Measurements from ENCODE around the gene KRTAP25-1.

The KRTAP25-1 gene

GRCh38 chr21:30289215-30289614, at the start of gene KRTAP25-1:
Gene KRTAP25-1 (minus strand): TSS chr21:30289514. CDS start chr21:30289490, 24 bp downstream.
- no peak for DNase-seq

DNA sequence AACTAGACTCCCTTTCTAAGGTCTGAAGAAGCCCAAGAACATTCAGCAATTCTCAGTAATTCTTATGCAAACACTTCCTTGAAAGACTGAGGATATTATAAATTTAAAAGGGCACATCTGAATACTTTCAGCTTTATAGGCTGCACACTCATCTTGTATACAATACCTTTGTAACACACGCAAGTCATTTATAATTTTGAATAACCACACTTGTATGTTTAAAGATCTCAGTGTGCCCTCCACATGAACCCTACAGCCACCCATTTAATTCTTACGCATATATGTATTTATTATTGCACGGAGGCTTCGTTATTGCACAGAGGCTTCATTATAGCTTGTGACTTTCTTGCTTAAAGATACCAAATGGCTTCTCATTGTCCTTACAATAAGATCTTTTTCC, 49.4 kb upstream of the KRTAP25-1 start:
- DNase-seq: no peak

DNA sequence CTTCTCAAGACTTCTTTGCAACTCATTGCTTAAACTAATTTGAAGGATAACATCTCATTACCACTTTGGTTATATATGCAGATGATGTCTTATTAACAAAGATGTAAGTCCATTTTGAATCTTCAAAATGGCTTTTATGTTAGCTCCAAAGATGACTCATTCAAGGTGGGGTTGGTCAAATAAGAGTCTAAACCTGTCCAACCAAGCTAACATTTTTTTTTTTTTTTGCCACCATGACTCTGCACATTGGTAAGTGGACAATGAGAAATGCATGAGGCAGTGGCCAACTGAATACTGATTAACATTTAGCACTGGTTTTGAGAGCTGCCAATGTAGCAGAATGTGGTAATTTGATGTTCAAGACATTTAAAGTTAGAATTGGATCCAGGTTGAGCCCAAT, 48.5 kb upstream of the KRTAP25-1 start:
- no peak for DNase-seq

DNA sequence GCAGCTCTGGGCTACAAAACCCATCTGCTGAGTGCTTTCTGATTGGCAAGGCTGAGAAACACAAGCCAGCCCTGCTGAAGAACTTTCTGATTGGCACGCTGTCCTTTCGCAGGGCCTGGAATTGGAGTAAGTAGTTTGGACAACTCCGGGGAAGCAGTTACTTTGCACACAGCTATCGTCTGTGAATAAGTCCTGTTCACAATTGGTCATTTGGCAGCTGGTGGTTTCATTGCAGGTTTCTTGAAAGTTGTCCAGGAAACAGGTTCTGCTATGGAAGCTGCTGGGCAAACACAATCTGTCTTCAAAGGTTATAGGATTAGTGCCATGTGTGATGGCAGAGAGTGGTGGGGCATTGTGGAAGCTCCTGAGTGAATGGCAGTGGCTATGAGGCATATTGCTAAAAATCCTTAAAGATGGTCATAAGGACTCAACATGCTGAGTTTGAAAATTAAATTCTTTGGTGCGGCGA, 48.0 kb upstream of the KRTAP25-1 start, which contains the start of gene KRTAP27-1:
TSS of gene KRTAP27-1 (minus strand) at position 419 of the 469 bp plus-strand sequence. CDS start at position 393, 26 bp downstream.
- DNase-seq: no peak

- DNase-seq: no peak
Observed at GRCh38 chr21:30336596-30336995, 47.3 kb upstream of the KRTAP25-1 start.

DNA sequence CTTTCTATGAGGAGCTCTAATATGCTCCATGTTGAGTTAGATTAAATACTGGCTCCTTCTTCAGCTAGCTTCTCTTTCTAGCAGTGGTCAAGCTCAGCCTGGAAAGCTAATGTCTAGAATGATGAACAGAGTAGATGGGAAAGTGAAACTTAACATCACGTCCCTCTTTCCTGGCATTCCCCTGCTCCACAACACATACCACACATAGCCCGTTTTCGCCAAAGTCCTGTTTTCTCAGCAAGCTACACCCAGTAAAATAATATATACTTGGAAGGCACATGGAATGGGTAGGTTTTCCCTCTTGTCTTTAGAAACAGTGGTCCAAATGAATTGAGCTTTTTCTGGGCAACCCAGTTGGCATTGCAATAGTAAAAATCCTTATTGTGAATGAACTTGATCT, 44.4 kb upstream of the KRTAP25-1 start:
- no peak for DNase-seq

DNA sequence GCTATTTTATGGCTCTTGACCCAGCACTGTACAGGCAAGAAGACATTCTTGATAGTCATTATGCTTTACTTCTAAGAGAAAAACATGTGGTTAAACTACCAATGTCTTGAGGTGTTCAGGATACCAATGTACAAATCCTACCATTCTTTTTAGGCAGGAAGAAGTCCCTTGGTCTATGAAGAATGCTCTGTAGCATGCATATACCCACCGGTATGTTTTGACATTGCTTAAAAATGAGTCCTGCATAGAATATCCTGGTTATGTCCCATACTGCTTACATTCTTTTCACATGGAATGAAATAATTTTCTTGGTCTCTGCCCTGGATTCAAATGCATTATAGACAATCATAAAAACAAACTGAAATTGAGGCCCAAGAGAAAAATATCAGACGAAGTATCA, 43.4 kb upstream of the KRTAP25-1 start:
- no peak for DNase-seq

- DNase-seq: no peak
Observed at GRCh38 chr21:30329203-30329875, 40.0 kb upstream of the KRTAP25-1 start.

DNA sequence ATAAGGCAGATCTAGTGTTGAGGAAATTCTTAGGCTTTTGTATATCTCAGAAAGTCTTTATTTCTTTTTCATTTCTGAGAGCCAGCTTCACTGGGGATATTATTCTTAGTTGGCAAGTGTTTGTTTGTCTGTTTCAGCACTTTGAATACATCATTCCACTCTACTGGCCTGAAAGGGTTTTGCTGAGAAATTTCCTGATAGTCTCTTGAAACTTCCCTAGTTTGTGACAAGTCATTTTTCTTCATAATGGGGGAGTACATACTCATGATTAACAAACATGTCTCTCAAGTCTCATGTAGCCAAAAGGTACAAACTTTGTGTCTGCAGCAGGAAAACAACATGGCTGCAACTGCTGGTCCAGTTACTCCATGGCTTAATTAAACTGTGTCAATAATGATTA, 37.1 kb upstream of the KRTAP25-1 start:
- no peak for DNase-seq

DNA sequence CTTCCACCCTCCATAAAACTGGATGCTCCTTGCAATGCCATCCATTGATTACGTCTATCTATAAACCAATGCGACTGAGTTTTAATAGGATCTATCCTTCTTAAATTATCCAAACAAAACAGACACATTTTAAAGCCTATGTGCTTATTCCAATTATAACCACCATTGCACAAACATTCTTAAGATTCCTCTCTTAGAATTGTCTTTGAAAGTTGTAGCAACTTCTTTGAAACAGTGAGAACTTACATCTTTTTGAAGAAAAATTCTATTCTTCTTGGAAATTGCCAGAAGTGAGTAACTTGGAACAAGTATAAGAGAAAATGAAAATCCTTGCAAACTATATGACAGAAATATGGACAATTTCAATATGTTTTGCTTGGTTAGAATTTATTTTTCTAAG, 30.9 kb upstream of the KRTAP25-1 start, which contains the start of gene KRTAP26-1:
TSS of gene KRTAP26-1 (minus strand) at position 101 of the 400 bp plus-strand sequence. CDS start 280 bp downstream, outside the sequence.
- no peak for DNase-seq

DNA sequence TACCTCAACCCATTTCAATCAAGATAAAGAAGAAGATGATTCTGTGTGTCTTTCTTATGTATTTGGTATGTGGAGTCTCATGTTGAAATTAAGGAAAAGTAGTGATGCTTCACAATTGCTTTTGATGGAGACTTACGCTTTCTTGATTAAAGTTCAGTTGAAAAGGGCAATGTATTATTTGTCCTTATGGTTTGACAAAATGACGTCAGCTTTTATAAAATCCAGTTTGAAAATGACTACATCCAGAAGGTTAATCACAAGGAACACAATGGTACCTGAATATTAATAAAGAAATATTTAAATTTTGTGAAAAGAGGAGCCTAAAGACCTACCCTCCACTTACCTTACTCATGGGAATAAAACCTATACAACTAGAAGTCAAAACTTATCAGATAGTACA, 26.4 kb upstream of the KRTAP25-1 start:
- DNase-seq: no peak

- DNase-seq: no peak
Observed at GRCh38 chr21:30306884-30307283, 17.6 kb upstream of the KRTAP25-1 start.

- DNase-seq: no peak
Observed at GRCh38 chr21:30305136-30305535, 15.8 kb upstream of the KRTAP25-1 start.

GRCh38 chr21:30282850-30283249, 6.5 kb downstream of the KRTAP25-1 start, which contains the start of gene KRTAP24-1:
Gene KRTAP24-1 (minus strand): TSS chr21:30282950. CDS start chr21:30282932, 18 bp downstream.
- DNase-seq: no peak

- no peak for DNase-seq
Observed at GRCh38 chr21:30271611-30272010, 17.7 kb downstream of the KRTAP25-1 start.

GRCh38 chr21:30271156-30271555, 18.2 kb downstream of the KRTAP25-1 start:
- no peak for DNase-seq

DNA sequence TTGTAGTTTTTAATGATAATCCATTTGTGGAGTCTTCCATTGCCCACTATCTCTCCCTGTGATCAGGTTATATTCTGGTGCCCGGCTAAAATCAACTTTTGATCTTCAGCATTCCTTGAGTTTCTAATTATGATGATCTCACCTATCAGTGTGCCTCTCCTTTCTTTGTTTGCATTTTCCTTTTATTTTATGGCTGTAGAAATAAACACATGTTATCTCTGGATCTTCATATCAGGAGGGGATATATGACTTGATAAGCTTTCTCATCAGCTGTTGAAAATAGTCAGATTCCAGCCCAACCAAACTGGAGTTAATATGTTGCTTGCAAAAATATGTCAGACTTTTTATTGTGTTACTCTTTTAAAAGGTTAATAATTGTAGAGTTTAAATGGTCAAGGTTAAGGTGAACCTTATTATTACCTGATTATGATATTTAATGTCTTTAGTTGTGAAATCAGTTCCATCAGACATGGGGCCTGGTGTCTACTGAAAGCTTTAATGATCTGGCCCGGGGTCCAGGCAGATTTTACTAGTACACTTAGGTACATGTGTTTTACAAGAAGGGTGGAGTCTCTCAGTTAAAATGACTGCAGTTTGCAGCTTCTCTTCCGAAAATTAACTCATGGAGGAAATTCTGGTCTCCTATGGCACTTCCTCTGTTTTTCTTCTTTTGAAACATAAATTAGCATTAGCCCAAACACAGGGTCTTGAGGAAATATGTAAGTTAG, 19.3 kb downstream of the KRTAP25-1 start:
- no peak for DNase-seq

DNA sequence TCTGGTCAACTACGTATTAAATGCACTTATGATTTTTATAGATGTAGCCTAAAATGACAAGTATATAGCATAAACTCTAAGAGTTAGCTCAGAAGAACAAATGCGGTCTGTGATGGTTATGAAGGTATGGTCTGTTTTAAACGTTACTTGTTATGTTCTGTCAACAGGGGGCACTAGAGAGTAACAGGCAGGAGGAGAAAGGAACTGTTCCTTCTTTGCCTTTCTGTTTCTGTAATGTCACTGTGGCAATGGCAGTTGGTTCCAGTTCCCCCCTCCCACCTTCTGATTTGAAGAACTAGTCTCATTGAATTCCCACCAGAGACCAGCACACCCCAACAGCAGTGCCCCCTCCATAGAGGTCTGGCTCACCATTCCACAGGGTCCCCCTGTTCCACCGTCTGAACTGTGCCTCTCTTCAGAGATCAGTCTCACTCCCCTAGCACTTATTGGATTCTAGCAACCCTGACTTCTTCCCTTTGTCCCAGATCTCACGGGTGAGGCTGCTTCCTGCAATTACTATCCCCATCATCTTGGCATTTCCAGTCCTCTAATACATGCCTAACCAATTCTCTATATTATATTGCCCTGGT, 20.6 kb downstream of the KRTAP25-1 start:
- DNase-seq: peak; percentile 12

DNA sequence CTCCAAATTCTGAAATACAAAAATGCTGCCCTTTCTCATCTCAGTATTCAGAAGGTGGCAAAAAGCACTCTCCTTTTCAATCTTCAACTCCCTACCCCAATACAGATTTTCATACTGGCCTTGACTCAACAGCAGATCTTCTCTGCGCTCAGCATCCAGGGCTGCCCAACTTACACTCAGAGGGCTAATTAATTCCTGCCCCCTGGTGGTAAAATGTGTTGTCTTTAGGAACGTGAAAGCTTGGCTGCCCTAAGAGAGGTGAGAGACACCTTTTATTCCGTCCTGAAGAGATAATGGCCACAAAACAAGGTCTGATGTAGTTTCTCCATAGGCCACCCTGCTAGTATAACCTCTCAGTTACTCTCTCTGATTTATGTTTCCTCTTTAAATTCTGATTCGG, 31.5 kb downstream of the KRTAP25-1 start:
- DNase-seq: peak; percentile 3

GRCh38 chr21:30256100-30256499, 33.2 kb downstream of the KRTAP25-1 start:
- no peak for DNase-seq

- DNase-seq: no peak
Observed at GRCh38 chr21:30255679-30256078, 33.6 kb downstream of the KRTAP25-1 start.

- DNase-seq: no peak
Observed at GRCh38 chr21:30251781-30252180, 37.5 kb downstream of the KRTAP25-1 start.

- no peak for DNase-seq
Observed at GRCh38 chr21:30249936-30250335, 39.4 kb downstream of the KRTAP25-1 start.

- no peak for DNase-seq
Observed at GRCh38 chr21:30248844-30249243, 40.5 kb downstream of the KRTAP25-1 start.

Data from suppressor macrophage treated with lipopolysaccharide for 4 hours (primary cell).